Neural cell (in vitro differentiated cells): ENCODE results near the gene ARL6IP5. TPM values are rescaled to one million over a fixed set of nuclear protein-coding genes. Genes with fewer than 3 reads are reported as not detected.

Experiments used
- H2AFZ ChIP-seq: fragments of 200-600, 300-800 bp; sonication (generic), shearing (Covaris generic); 2 replicates; pipeline ENCODE4 v1.6.0; 2014; ENCODE audit warnings: low read depth, mild to moderate bottlenecking, antibody characterized with exemption, low read length, moderate library complexity
- H3F3A ChIP-seq: fragments of 200-600 bp; shearing (Covaris generic); 2 replicates; pipeline ENCODE4 v1.6.1; 2016; ENCODE audit warnings: mild to moderate bottlenecking, moderate library complexity, mixed read lengths, antibody characterized with exemption, low read length; ENCODE audit not compliant: insufficient read depth, poor library complexity, severe bottlenecking
- H3K27ac ChIP-seq: fragments of 200-600, 300-800 bp; sonication (generic), shearing (Covaris generic); 2 replicates; pipeline ENCODE4 v1.5.1; 2014; ENCODE audit warnings: mild to moderate bottlenecking, low read length, moderate library complexity
- H3K27me3 ChIP-seq: fragments of 300-800, 200-600 bp; sonication (generic), shearing (Covaris generic); 2 replicates; pipeline ENCODE4 v1.6.0; 2014; ENCODE audit warnings: mild to moderate bottlenecking, low read depth, low read length, moderate library complexity; ENCODE audit not compliant: insufficient read depth
- H3K36me3 ChIP-seq: fragments of 300-800, 200-600 bp; sonication (generic), shearing (Covaris generic); 2 replicates; pipeline ENCODE4 v1.5.1; 2014; ENCODE audit warnings: mild to moderate bottlenecking, antibody characterized with exemption, low read length, moderate library complexity; ENCODE audit not compliant: insufficient read depth
- H3K4me2 ChIP-seq: fragments of 300-800, 200-600 bp; sonication (generic), shearing (Covaris generic); 2 replicates; pipeline ENCODE4 v1.6.0; 2014; ENCODE audit warnings: mild to moderate bottlenecking, low read length
- H3K4me3 ChIP-seq: fragments of 300-800, 200-600 bp; sonication (generic), shearing (Covaris generic); 2 replicates; pipeline ENCODE4 v1.5.1; 2014; ENCODE audit warnings: mild to moderate bottlenecking, low read length, moderate library complexity
- H3K79me2 ChIP-seq: fragments of 200-600 bp; shearing (Covaris generic); replicated peaks from 2 replicates; pipeline ENCODE4 v1.6.0; 2014; ENCODE audit warnings: mild to moderate bottlenecking, low read length, moderate library complexity; ENCODE audit not compliant: insufficient read depth
- H3K9ac ChIP-seq: fragments of 300-800, 200-600 bp; sonication (generic), shearing (Covaris generic); 2 replicates; pipeline ENCODE4 v1.6.1; 2016; ENCODE audit warnings: mild to moderate bottlenecking, low read length, mixed read lengths
- H3K9me2 ChIP-seq: fragments of 200-600 bp; shearing (Covaris generic); 2 replicates; pipeline ENCODE4 v1.6.1; 2016; ENCODE audit warnings: mild to moderate bottlenecking, low read length, mixed read lengths; ENCODE audit not compliant: insufficient read depth
- H3K9me3 ChIP-seq: fragments of 200-600, 300-800 bp; sonication (generic), shearing (Covaris generic); 2 replicates; pipeline ENCODE4 v1.6.1; 2016; ENCODE audit warnings: mild to moderate bottlenecking, mixed run types, low read length, moderate library complexity, mixed read lengths
- H4K20me1 ChIP-seq: fragments of 200-600 bp; shearing (Covaris generic); 2 replicates; pipeline ENCODE4 v1.6.1; 2016; ENCODE audit warnings: mild to moderate bottlenecking, mixed run types; ENCODE audit not compliant: insufficient read depth
- EP300 ChIP-seq: fragments of 450-650 bp; conservative IDR thresholded peaks from 2 replicates; pipeline ENCODE4 v1.6.1; 2014; ENCODE audit warnings: antibody characterized with exemption, mild to moderate bottlenecking, moderate library complexity; ENCODE audit not compliant: poor library complexity, severe bottlenecking
- EZH2 ChIP-seq: fragments of 200-600, 300-800 bp; shearing (Covaris generic), sonication (generic); IDR thresholded peaks from 2 replicates; pipeline ENCODE4 v1.6.1; 2014; ENCODE audit warnings: antibody characterized with exemption, low read length, borderline replicate concordance, mild to moderate bottlenecking; ENCODE audit not compliant: insufficient read depth, poor library complexity, severe bottlenecking
- MXI1 ChIP-seq: fragments of 450-650 bp; conservative IDR thresholded peaks from 2 replicates; pipeline ENCODE4 v1.6.1; 2014; ENCODE audit warnings: antibody characterized with exemption, mild to moderate bottlenecking; ENCODE audit not compliant: poor library complexity, severe bottlenecking
- POLR2AphosphoS5 ChIP-seq: IDR thresholded peaks from 2 replicates; pipeline ENCODE4 v1.6.1; 2012
- RAD21 ChIP-seq: fragments of 450-650 bp; conservative IDR thresholded peaks from 2 replicates; pipeline ENCODE4 v1.6.1; 2014; ENCODE audit warnings: antibody characterized with exemption, mild to moderate bottlenecking, moderate library complexity
- REST ChIP-seq: IDR thresholded peaks from 2 replicates; pipeline ENCODE4 v1.6.1; 2012; ENCODE audit warnings: borderline replicate concordance
- SMC3 ChIP-seq: fragments of 450-650 bp; conservative IDR thresholded peaks from 2 replicates; pipeline ENCODE4 v1.6.1; 2014; ENCODE audit warnings: antibody characterized with exemption, mild to moderate bottlenecking, moderate library complexity; ENCODE audit not compliant: poor library complexity
- TAF1 ChIP-seq: IDR thresholded peaks from 2 replicates; pipeline ENCODE4 v1.6.1; 2012; ENCODE audit warnings: low read depth
- polyA plus RNA-seq: library from polyadenylated mRNA; depleted of rRNA; stranded (reverse); fragments of >200 nt; gene quantifications from 2 replicates; pipeline ENCODE4 v1.2.3, GENCODE V29; 2014
- TF ChIP-seq, protein P1 (sequence below): fragments of 450-650 bp; IDR thresholded peaks from 2 replicates; pipeline ENCODE4 v1.5.1; 2014; ENCODE audit warnings: antibody characterized with exemption, mild to moderate bottlenecking, moderate library complexity; ENCODE audit not compliant: poor library complexity, severe bottlenecking

ARL6IP5 gene
- polyA plus RNA-seq, 1 donor from 2014 or later: 108 TPM

DNA sequence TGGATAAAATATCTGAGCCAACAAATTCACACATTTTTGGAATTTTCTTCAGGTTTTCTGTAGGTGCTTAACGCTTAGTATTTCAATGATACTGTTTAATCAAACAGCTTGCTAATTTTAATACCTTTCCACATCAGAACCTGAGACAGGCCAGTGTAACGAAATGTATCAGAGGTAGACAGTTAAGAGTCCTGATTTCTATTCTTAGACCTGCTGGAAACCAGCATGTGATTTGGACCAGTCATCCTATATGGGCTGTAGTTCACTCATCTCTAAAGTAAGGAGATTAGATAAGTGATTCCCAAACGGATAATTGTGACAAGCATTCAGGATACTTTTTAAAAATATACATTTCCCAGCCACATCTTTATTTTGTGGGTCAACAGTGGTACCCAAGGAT, 18.4 kb downstream of the ARL6IP5 start:
- Histone ChIP-seq H3K9ac (no peak overlapping the region), H4K20me1 (no peaks in the 10 kb centered on the region), H2AFZ (no peak overlapping the region), H3K9me2 (no peaks in the 10 kb centered on the region), H3K27ac (no peak overlapping the region), H3K4me3 (no peak overlapping the region), H3K79me2 (no peaks in the 10 kb centered on the region), H3K36me3 (peaks cover 19% of the 10 kb centered on the region), H3K4me2 (no peak overlapping the region), H3F3A (no peaks in the 10 kb centered on the region), H3K27me3 (no peaks in the 10 kb centered on the region), H3K9me3 (no peaks in the 10 kb centered on the region)
- TF ChIP-seq RAD21 (no peak), REST (no peak), SMC3 (no peak), POLR2AphosphoS5 (no peak), EP300 (no peak), EZH2 (no peak), TAF1 (no peak), MXI1 (no peak)
- TF ChIP-seq, protein P1, sequence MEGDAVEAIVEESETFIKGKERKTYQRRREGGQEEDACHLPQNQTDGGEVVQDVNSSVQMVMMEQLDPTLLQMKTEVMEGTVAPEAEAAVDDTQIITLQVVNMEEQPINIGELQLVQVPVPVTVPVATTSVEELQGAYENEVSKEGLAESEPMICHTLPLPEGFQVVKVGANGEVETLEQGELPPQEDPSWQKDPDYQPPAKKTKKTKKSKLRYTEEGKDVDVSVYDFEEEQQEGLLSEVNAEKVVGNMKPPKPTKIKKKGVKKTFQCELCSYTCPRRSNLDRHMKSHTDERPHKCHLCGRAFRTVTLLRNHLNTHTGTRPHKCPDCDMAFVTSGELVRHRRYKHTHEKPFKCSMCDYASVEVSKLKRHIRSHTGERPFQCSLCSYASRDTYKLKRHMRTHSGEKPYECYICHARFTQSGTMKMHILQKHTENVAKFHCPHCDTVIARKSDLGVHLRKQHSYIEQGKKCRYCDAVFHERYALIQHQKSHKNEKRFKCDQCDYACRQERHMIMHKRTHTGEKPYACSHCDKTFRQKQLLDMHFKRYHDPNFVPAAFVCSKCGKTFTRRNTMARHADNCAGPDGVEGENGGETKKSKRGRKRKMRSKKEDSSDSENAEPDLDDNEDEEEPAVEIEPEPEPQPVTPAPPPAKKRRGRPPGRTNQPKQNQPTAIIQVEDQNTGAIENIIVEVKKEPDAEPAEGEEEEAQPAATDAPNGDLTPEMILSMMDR: no peak

- Histone ChIP-seq H3K4me3 (no peak overlapping the region), H3K27ac (no peak overlapping the region)
Measured at GRCh38 chr3:69104586-69104985, 19.8 kb downstream of the ARL6IP5 start.

GRCh38 chr3:69105320-69105719, 20.6 kb downstream of the ARL6IP5 start:
- Histone ChIP-seq H3K4me3 (no peak overlapping the region), H3K9me2 (no peaks in the 10 kb centered on the region), H3F3A (no peaks in the 10 kb centered on the region), H3K27me3 (no peaks in the 10 kb centered on the region), H3K9ac (no peak overlapping the region), H3K36me3 (peaks cover 19% of the 10 kb centered on the region), H4K20me1 (no peaks in the 10 kb centered on the region), H3K27ac (no peak overlapping the region), H3K4me2 (no peak overlapping the region), H2AFZ (no peak overlapping the region), H3K79me2 (no peaks in the 10 kb centered on the region), H3K9me3 (no peaks in the 10 kb centered on the region)
- no peak for TF ChIP-seq EP300
- TF ChIP-seq RAD21: no peak
- TF ChIP-seq POLR2AphosphoS5: no peak
- TF ChIP-seq, protein P1: no peak
- TF ChIP-seq REST: no peak
- TF ChIP-seq EZH2: no peak
- TF ChIP-seq TAF1: no peak
- TF ChIP-seq MXI1: no peak
- no peak for TF ChIP-seq SMC3

More at GRCh38 chr3:69104586-69104985, 19.8 kb downstream of the ARL6IP5 start:
- no peak overlapping the region for H3K9ac ChIP-seq
- no peaks in the 10 kb centered on the region for H3K27me3 ChIP-seq
- no peaks in the 10 kb centered on the region for H4K20me1 ChIP-seq
- H3K36me3 ChIP-seq: peaks cover 19% of the 10 kb centered on the region
- no peak overlapping the region for H2AFZ ChIP-seq
- no peaks in the 10 kb centered on the region for H3K9me2 ChIP-seq
- TF ChIP-seq EP300: no peak
- no peaks in the 10 kb centered on the region for H3K9me3 ChIP-seq
- H3K4me2 ChIP-seq: no peak overlapping the region
- H3K79me2 ChIP-seq: no peaks in the 10 kb centered on the region
- H3F3A ChIP-seq: no peaks in the 10 kb centered on the region
